Measurements from ENCODE around the gene RBM46.
"Not testable (repeated sequence)": the region's sequence is repeated elsewhere in the genome, so short reads cannot be mapped to it uniquely, and the experiment has no call there.

The RBM46 gene

DNA sequence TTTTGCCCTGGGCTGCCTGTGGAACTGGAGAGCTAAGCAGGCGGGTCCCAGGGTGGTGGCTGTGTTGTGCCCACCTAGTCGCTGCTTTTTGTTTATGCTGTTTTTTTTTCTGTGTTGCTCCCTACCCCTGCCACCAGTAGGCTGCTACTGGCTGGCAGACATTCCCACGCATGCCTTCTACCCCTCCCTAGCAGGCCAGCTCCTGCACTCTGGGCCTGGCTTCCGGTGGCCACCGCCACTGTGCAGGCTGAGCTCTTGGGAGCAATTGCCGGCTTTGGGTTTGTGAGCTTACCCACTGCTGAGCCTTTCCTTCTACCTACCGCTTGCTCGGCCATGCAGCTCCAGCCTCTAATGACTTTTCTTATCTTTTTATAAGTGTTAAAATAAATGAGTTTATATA is 57.6 kb downstream of the RBM46 start:
- DNase-seq = no peak

DNA sequence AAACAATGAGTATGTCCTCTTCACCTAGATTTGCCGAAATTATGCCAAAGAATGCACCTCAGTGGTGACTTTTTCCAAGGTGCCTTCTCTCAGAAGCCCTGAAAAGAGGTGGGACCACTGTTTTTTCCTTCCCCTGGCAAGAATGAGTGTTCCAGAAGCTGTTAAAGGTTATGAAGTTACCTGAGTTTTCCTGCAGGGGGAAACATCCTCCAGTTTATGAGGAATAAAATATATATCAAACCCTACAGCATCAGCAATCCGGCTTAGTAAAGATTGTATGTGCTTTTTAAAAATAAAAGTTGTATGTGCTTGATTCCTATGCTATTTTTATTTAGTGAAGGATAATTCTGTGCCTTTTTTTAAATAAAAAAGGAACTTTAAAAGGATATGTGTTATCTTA is 73.3 kb downstream of the RBM46 start:
- DNase-seq = no peak

DNA sequence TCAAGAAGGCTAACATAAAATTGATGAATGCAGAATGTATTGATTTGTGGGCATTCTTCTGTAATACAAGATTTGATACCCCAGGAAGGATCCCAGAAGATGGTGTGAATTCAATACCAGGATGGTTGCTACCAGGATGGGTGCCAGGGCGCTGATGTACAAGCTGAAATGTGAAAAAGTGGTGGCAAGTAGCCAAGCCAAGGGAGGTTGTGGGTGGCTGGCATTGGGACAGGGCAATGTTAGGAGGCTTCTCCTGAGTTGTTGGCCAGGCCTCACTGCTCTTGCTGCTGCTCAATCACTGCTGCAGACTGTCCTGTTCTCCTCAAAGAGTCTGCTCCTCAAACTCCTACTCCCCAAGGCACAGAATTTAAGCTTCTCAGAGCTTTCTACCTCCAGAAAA is 77.1 kb downstream of the RBM46 start:
- no peak for DNase-seq

DNA sequence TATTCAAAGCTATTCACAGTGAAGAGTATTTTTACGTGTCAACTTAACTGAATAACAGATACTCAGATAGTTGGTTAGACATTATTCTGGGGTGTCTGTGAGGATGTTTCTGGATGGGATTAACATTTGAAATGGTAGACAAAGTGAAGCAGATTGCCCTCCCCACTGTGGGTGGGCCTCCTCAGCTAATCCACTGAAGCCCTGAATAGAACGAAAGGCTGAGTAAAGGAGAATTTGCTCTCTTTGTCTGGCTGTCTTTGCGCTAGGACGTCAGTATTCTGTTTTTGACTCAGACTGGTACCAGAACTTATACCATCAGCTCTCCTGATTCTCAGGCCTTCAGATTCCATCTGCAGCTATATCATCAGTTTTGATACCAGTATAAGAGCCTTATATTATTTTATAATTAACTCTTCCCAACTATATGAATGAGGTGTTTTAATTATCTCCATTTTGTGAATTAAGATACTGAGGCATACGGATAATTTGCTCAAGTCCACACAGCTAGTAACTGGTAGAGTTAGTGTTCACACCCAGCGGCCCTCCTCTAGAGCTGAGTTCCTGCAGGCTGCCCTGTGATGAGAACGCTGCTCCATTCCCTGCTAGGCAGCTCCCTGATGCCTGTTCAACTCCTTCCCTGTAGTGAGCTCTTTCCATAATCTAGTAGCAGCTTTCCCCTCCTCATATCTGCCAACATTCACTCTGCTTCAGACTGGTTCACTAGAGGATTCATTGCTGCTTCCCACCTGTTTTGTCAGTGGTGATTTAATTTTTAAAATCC is 87.5 kb downstream of the RBM46 start:
- DNase-seq = no peak

DNA sequence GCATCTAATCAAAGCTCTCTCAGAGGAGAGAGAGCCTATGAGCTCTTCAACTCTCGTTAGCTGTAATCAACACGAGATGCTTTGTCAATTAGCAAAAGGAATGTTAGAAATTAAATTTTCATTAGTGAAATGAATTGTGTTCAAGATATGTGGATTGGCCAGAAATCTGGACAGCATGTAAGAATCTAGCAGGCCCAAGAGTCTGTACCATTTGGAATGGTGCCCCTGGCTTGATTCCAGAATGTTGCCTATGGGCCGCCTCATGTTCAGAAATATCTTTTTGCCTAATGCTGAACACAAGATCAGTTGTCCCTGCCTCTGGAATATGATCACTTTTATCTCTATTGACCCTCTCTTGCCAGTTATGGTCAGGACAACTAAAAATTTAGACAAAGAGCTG is 88.2 kb downstream of the RBM46 start:
- no peak for DNase-seq

DNA sequence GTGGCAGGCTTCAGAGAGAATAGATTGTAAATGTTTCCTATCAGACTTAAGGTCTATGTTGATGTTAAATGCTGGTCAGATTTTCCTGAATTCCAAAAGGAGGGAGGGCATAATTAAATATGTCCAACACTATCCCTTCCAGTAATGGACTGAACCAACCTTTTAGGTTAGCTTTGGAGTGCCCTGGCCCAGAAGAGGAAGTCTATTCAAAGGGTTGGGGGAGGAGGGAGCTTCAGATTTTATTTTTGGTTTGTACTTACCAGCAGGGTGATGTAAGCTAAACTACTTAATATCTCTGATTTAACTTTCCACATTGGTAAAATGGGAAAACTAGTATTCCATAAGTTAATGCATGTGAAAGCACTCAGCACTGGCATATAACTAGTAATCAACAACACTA is 91.1 kb downstream of the RBM46 start:
- DNase-seq = no peak

DNA sequence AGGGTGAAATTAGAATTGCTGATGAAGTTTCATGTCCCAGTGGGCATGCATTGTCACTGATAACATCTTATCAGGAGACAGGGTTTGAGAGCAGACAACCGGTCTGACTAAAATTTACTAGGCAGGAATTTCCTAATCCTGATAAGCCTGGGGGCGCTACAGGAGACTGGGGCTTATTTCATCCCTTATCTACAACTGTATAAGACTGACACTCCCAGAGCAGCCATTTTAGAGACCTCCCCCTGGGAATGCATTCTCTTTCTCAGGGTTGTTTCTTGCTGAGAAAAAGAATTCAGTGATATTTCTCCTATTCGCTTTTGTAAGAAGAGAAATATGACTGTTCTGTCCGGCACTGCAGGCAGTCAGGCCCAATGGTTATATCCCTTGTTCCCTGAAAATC is 93.0 kb downstream of the RBM46 start:
- not testable (repeated sequence) for DNase-seq

DNA sequence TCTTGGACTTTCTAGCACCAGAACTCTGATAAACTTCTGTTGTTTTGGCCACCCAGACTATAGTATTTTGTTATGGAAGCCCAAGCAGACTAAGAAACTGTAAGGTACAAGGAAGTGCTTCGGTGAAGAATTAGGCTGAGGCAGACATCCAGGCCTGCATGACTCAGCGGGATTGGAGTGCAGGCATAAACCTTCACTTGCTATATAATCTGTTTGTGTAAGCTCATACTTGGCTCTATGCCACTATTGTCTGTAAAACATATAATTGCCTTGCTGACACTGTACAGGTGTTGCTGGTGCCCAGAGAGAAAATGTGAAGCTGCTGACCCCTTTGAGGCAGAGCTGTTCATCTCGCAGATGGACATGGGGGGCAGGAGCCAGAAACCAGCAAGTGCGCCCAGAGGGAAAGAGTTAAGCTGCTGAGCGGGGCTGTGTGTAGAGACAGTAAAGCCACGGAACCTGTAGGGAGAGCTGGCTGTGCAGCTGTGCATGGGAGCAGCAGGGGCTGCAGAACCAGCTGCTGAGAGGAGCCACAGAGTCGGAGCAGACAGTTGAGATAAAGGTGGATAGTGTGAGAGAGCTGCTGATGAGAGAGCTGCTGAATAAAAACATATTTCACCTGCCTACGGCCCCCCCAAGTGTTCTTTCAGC is 96.2 kb downstream of the RBM46 start:
- no peak for DNase-seq
